ENCODE measurements around the gene SLC12A7.

GRCh38 chr5:1078851-1079250 is 33.0 kb downstream of the SLC12A7 start:
- TF ChIP-seq EP300 (IDR thresholded peaks at IDR 0.05; ENCODE audit: low read depth in 2 of 2, low read length in 2 of 2) (no peak), EP300 (CRISPR knock-in tag; IDR thresholded peaks at IDR 0.05; ENCODE audit: borderline replicate concordance) (no peak), MYC (CRISPR knock-in tag; IDR thresholded peaks at IDR 0.05; ENCODE audit: borderline replicate concordance) (no peak), SRSF1 (optimal IDR thresholded peaks at IDR 0.05; ENCODE audit: low read depth, low read length) (no peak), CEBPG (CRISPR knock-in tag; IDR thresholded peaks at IDR 0.05) (no peak), BCL3 (CRISPR knock-in tag; IDR thresholded peaks at IDR 0.05) (no peak)
